ENCODE results near the gene SLC35E4. TPM values are rescaled to one million over a fixed set of nuclear protein-coding genes. Genes with fewer than 3 reads are reported as not detected.

The SLC35E4 gene
- total and polyA plus RNA-seq, 12 donors: 0.60 to 7.0 (median 3.3) TPM

- TF ChIP-seq CTCF (IDR thresholded peaks at IDR 0.05) (no peak), POLR2A (IDR thresholded peaks at IDR 0.05) (no peak)
- DNase-seq: no peak
- intact Hi-C loops (cut with DNase I): no loop called here
- Histone ChIP-seq H3K36me3 (replicated peaks in 1 of 2) (no peaks in the 10 kb centered on the region), H3K9me3 (replicated peaks in 1 of 3) (no peaks in the 10 kb centered on the region), H3K4me1 (replicated peaks in 1 of 2) (peaks cover under 1 to 6% of the 10 kb centered on the region in 2 donors), H3K27ac (no peak overlapping the region), H3K27me3 (no peaks in the 10 kb centered on the region), H3K4me3 (no peak overlapping the region)
- 41 to 50% (median 47%) methylated on average over 3 of the region's 3 CpGs for WGBS, 4 donors
Measured at GRCh38 chr22:30600921-30601320, 34.7 kb upstream of the SLC35E4 start.

- Histone ChIP-seq H3K9me3 (replicated peaks in 1 of 3) (no peaks in the 10 kb centered on the region), H3K27me3 (no peaks in the 10 kb centered on the region), H3K36me3 (replicated peaks in 1 of 2) (no peaks in the 10 kb centered on the region), H3K4me1 (replicated peaks in 1 of 2) (peaks cover 6 to 8% of the 10 kb centered on the region in 2 donors), H3K27ac (no peak overlapping the region), H3K4me3 (no peak overlapping the region)
- 74 to 83% (median 80%) methylated on average over 5 of the region's 5 CpGs for WGBS, 4 donors
- intact Hi-C loops (cut with DNase I): no loop called here
- no peak for DNase-seq
- TF ChIP-seq POLR2A (IDR thresholded peaks at IDR 0.05): no peak
- TF ChIP-seq CTCF (IDR thresholded peaks at IDR 0.05): no peak
Measured at GRCh38 chr22:30601464-30601863, 34.1 kb upstream of the SLC35E4 start.

GRCh38 chr22:30602049-30602448 is 33.5 kb upstream of the SLC35E4 start:
- intact Hi-C loops (cut with DNase I): no loop called here
- Histone ChIP-seq H3K4me3 (no peak overlapping the region), H3K27me3 (no peaks in the 10 kb centered on the region), H3K4me1 (replicated peaks in 1 of 2) (peaks cover 6 to 8% of the 10 kb centered on the region in 2 donors), H3K9me3 (replicated peaks in 1 of 3) (no peaks in the 10 kb centered on the region), H3K27ac (no peak overlapping the region), H3K36me3 (replicated peaks in 1 of 2) (no peaks in the 10 kb centered on the region)
- WGBS, 4 donors: 57 to 61% (median 57%) methylated on average over 3 of the region's 3 CpGs
- DNase-seq: no peak
- TF ChIP-seq POLR2A (IDR thresholded peaks at IDR 0.05) (no peak), CTCF (IDR thresholded peaks at IDR 0.05) (peak in 2 of 6 experiments; percentile 16 to 30)

GRCh38 chr22:30603801-30604200 is 31.8 kb upstream of the SLC35E4 start:
- Histone ChIP-seq H3K36me3 (replicated peaks in 1 of 2) (no peaks in the 10 kb centered on the region), H3K4me1 (replicated peaks in 1 of 2) (peaks cover 21 to 25% of the 10 kb centered on the region in 2 donors), H3K27ac (no peak overlapping the region), H3K27me3 (no peaks in the 10 kb centered on the region), H3K9me3 (replicated peaks in 1 of 3) (no peaks in the 10 kb centered on the region), H3K4me3 (no peak overlapping the region)
- intact Hi-C loops (cut with DNase I): no loop called here
- TF ChIP-seq POLR2A (IDR thresholded peaks at IDR 0.05): no peak
- TF ChIP-seq CTCF (IDR thresholded peaks at IDR 0.05): no peak
- WGBS, 4 donors: 80 to 90% (median 87%) methylated on average over 3 of the region's 3 CpGs
- no peak for DNase-seq

Data from adrenal gland (tissue), 12 donors.